HG03558 (cell line): Measurements from ENCODE around the gene SLC29A1.
"Not testable (repeated sequence)": the region's sequence is repeated elsewhere in the genome, so short reads cannot be mapped to it uniquely, and the experiment has no call there.

Experiments used
- ATAC-seq: cut with Tn5 transposase; IDR thresholded peaks from one replicate; pipeline ENCODE4 v1.9.1; 2021; ENCODE audit warnings: moderate number of reproducible peaks; ENCODE audit not compliant: unreplicated experiment; ENCODE audit errors: extremely low read depth

The SLC29A1 gene

GRCh38 chr6:44193307-44193910 is 30.0 kb upstream of the SLC29A1 start:
- ATAC-seq: no peak

GRCh38 chr6:44194326-44194725 is 29.1 kb upstream of the SLC29A1 start:
- no peak for ATAC-seq

GRCh38 chr6:44196351-44196750 is 27.0 kb upstream of the SLC29A1 start:
- not testable (repeated sequence) for ATAC-seq

- no peak for ATAC-seq
These were observed 24.7 kb upstream of the SLC29A1 start for GRCh38 chr6:44198684-44199083.

GRCh38 chr6:44199883-44200282 is 23.5 kb upstream of the SLC29A1 start:
- ATAC-seq: no peak

- ATAC-seq: no peak
These were observed 22.2 kb upstream of the SLC29A1 start for GRCh38 chr6:44201200-44201599.

- ATAC-seq: no peak
These were observed 21.6 kb upstream of the SLC29A1 start for GRCh38 chr6:44201638-44202303.

GRCh38 chr6:44202332-44202971 is 20.9 kb upstream of the SLC29A1 start:
- ATAC-seq: no peak

- no peak for ATAC-seq
These were observed 20.2 kb upstream of the SLC29A1 start for GRCh38 chr6:44202972-44203750.

- ATAC-seq: no peak
These were observed 19.4 kb upstream of the SLC29A1 start for GRCh38 chr6:44203955-44204354.

- ATAC-seq: no peak
These were observed 15.4 kb upstream of the SLC29A1 start for GRCh38 chr6:44207966-44208365.

- ATAC-seq: no peak
These were observed 12.1 kb upstream of the SLC29A1 start for GRCh38 chr6:44211284-44211683.

GRCh38 chr6:44214307-44214706 is 9.1 kb upstream of the SLC29A1 start:
- no peak for ATAC-seq

- ATAC-seq: no peak
These were observed 6.6 kb upstream of the SLC29A1 start, which contains the start of gene MYMX for GRCh38 chr6:44216677-44217331. Gene MYMX (plus strand): TSS chr6:44216926. CDS start chr6:44217472, 546 bp downstream.

- no peak for ATAC-seq
These were observed 5.9 kb upstream of the SLC29A1 start for GRCh38 chr6:44217332-44218143.

- no peak for ATAC-seq
These were observed 4.2 kb upstream of the SLC29A1 start for GRCh38 chr6:44219053-44219814.

- no peak for ATAC-seq
These were observed 3.3 kb upstream of the SLC29A1 start for GRCh38 chr6:44219815-44220784.

- no peak for ATAC-seq
These were observed 2.5 kb upstream of the SLC29A1 start for GRCh38 chr6:44220913-44221290.
